ENCODE measurements around the gene PPP1R12B. TPM values are rescaled to one million over a fixed set of nuclear protein-coding genes. Genes with fewer than 3 reads are reported as not detected.

PPP1R12B gene
- total RNA-seq, 1 donor from 2014 or later, result 404 TPM

DNA sequence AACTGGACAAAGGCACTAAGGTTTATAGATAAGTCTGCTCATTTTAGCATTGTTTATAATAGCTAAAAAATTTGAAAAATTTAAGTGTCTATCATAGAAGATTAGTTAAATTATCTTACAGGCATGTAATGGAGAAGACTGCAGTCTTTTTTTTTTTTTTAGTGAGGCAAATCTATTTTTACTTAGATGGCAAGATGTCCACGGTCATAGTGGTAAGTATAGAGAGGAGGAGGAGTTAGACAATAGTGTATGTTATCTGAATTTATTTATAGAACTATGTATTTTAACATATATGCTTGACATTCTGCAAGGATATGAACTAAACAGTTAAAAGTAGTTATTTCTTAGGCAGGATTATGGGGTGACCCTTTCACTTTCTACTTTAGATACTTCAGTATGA, 212.7 kb downstream of the PPP1R12B start:
- H3K4me3 ChIP-seq, result no peak overlapping the region
- no peak for DNase-seq (ENCODE audit: low spot score in 2 of 2)
- TF ChIP-seq, protein P1, sequence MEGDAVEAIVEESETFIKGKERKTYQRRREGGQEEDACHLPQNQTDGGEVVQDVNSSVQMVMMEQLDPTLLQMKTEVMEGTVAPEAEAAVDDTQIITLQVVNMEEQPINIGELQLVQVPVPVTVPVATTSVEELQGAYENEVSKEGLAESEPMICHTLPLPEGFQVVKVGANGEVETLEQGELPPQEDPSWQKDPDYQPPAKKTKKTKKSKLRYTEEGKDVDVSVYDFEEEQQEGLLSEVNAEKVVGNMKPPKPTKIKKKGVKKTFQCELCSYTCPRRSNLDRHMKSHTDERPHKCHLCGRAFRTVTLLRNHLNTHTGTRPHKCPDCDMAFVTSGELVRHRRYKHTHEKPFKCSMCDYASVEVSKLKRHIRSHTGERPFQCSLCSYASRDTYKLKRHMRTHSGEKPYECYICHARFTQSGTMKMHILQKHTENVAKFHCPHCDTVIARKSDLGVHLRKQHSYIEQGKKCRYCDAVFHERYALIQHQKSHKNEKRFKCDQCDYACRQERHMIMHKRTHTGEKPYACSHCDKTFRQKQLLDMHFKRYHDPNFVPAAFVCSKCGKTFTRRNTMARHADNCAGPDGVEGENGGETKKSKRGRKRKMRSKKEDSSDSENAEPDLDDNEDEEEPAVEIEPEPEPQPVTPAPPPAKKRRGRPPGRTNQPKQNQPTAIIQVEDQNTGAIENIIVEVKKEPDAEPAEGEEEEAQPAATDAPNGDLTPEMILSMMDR (IDR thresholded peaks at IDR 0.05), result no peak
- intact Hi-C loops (cut with DNase I), result no loop called here
- H3K4me1 ChIP-seq, result peaks cover 31 to 89% of the 10 kb centered on the region in 2 donors
- H3K9me3 ChIP-seq, result no peaks in the 10 kb centered on the region
- H3K36me3 ChIP-seq, result peaks cover 24 to 42% of the 10 kb centered on the region in 2 donors
- peak overlapping the region; percentile 78 to 79 for H3K27ac ChIP-seq
- no peaks in the 10 kb centered on the region for H3K27me3 ChIP-seq

DNA sequence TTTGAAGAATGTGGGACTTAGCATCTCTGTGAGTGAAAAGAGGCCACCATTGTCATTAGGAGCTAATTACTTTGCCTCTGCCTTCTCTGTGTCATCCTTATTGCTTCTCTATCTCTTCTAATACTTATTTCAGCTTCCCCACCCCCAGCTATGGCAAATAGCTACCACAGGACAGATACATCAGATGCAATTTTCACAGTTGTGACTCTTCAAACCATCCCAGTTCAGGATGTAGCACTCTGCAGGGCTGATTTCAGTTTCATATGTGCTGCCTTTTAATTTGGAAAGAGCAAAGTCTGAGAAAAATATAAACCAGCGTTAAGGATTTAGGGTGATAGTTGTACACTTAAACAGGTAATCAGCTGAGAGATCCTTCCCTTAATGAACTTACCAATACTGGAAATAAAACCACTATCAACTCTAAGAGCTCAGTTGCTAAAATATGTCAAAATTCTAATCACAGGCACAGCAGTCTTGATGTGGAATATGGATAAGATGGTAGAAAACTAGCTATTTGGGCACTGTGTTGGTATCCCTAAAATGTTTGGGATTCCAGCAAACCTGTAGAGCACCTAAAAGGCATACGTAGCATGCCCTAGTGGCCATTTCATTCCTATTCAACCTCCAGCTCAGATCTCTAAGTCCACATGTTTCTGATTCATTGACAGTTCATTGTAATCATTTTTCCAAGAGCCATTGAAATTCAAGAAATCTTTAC, 213.4 kb downstream of the PPP1R12B start:
- DNase-seq (ENCODE audit: low spot score in 2 of 2), result no peak
- intact Hi-C loops (cut with DNase I), result no loop called here
- H3K27me3 ChIP-seq, result no peaks in the 10 kb centered on the region
- peaks cover 24 to 41% of the 10 kb centered on the region in 2 donors for H3K36me3 ChIP-seq
- TF ChIP-seq, protein P1 (IDR thresholded peaks at IDR 0.05), result peak in 2 of 3 experiments; percentile 11 to 13
- H3K4me1 ChIP-seq, result peaks cover 31 to 90% of the 10 kb centered on the region in 2 donors
- peak overlapping the region; percentile 78 to 79 for H3K27ac ChIP-seq
- no peaks in the 10 kb centered on the region for H3K9me3 ChIP-seq
- H3K4me3 ChIP-seq, result peak overlapping the region in 1 of 2 donors; percentile 41

- DNase-seq (ENCODE audit: low spot score in 2 of 2), result no peak
- Histone ChIP-seq H3K27ac (peak overlapping the region; percentile 78 to 79), H3K9me3 (no peaks in the 10 kb centered on the region), H3K4me3 (peak overlapping the region in 1 of 2 donors; percentile 41), H3K27me3 (no peaks in the 10 kb centered on the region), H3K36me3 (peaks cover 24 to 38% of the 10 kb centered on the region in 2 donors), H3K4me1 (peaks cover 28 to 89% of the 10 kb centered on the region in 2 donors)
- TF ChIP-seq, protein P1 (IDR thresholded peaks at IDR 0.05), result no peak
- intact Hi-C loops (cut with DNase I), result no loop called here
These were observed 214.1 kb downstream of the PPP1R12B start for GRCh38 chr1:202562444-202563060.

- Histone ChIP-seq H3K9me3 (no peaks in the 10 kb centered on the region), H3K4me3 (no peak overlapping the region), H3K27ac (peak overlapping the region; percentile 78 to 79), H3K36me3 (peaks cover 30 to 40% of the 10 kb centered on the region in 2 donors), H3K27me3 (no peaks in the 10 kb centered on the region), H3K4me1 (peaks cover 23 to 94% of the 10 kb centered on the region in 2 donors)
- TF ChIP-seq, protein P1 (IDR thresholded peaks at IDR 0.05), result no peak
- no peak for DNase-seq (ENCODE audit: low spot score in 2 of 2)
- intact Hi-C loops (cut with DNase I), result no loop called here
These were observed 215.3 kb downstream of the PPP1R12B start for GRCh38 chr1:202563818-202564217.

DNA sequence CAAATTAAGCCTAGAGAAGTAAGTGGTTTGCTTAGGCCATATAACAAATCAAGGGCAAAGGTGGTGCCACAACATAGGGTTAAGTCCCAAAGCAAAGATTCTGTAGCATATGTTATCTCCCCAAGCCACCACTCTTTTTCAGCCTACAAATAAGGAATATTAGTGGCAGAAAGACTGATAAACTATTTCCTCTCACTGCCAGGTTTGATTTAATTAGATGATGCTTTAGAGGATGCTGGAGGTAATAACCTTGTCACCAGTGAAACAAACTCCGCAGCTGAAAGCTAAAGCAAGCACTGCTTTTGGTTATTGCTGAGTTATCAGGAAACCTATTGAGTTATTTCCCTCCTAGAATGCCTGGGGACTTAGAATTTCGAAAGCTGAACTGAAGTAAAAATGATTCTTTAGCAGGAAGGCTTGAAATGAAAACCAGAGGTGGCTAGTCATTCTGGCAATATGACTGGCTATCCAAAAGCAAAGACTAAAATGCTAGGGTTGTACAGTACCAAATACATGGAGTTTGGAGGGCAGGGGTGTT, 216.5 kb downstream of the PPP1R12B start:
- no peak overlapping the region for H3K4me3 ChIP-seq
- peaks cover 23 to 94% of the 10 kb centered on the region in 2 donors for H3K4me1 ChIP-seq
- intact Hi-C loops (cut with DNase I), result no loop called here
- TF ChIP-seq, protein P1 (IDR thresholded peaks at IDR 0.05), result no peak
- H3K9me3 ChIP-seq, result no peaks in the 10 kb centered on the region
- DNase-seq (ENCODE audit: low spot score in 2 of 2), result no peak
- H3K27ac ChIP-seq, result peak overlapping the region; percentile 78 to 79
- no peaks in the 10 kb centered on the region for H3K27me3 ChIP-seq
- peaks cover 41 to 48% of the 10 kb centered on the region in 2 donors for H3K36me3 ChIP-seq
